Measurements from ENCODE around the gene HPCAL1. TPM values are rescaled to one million over a fixed set of nuclear protein-coding genes. Genes with fewer than 3 reads are reported as not detected.
"Not testable (repeated sequence)": the region's sequence is repeated elsewhere in the genome, so short reads cannot be mapped to it uniquely, and the experiment has no call there.

The HPCAL1 gene
- total RNA-seq, 2 donors from 2014 or later, result 64.5 to 85.7 TPM

DNA sequence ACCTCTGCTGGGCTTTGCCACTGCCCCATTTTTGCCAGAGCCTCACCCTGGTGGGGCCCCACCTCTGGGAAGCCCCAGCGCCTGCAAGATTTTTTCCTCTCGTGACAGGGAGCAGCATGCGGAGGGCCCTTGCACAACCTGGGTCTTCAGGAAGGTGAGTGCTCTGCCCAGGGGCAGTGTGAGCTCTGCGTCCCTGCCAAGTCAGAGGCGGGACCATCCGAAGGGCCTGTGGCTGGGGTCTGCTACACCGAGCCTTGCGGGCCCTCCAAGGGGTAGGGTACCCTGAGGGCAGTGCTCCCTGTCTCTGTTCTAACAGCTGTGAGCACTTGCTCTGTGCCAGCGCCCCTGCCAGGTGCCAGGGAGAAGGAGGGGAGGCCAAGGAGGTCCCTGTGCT, 151.2 kb downstream of the HPCAL1 start:
- Histone ChIP-seq H3K36me3 (no peaks in the 10 kb centered on the region), H3K4me1 (peaks cover 12% of the 10 kb centered on the region), H3K9me3 (no peaks in the 10 kb centered on the region), H3K4me3 (no peak overlapping the region), H3K27me3 (no peaks in the 10 kb centered on the region), H3K9ac (ENCODE audit: low read depth in 2 of 2, low read length in 2 of 2) (no peak overlapping the region), H3K27ac (no peak overlapping the region)
- no peak for DNase-seq
- intact Hi-C loops (cut with DNase I), result no loop called here
- TF ChIP-seq, protein P1, sequence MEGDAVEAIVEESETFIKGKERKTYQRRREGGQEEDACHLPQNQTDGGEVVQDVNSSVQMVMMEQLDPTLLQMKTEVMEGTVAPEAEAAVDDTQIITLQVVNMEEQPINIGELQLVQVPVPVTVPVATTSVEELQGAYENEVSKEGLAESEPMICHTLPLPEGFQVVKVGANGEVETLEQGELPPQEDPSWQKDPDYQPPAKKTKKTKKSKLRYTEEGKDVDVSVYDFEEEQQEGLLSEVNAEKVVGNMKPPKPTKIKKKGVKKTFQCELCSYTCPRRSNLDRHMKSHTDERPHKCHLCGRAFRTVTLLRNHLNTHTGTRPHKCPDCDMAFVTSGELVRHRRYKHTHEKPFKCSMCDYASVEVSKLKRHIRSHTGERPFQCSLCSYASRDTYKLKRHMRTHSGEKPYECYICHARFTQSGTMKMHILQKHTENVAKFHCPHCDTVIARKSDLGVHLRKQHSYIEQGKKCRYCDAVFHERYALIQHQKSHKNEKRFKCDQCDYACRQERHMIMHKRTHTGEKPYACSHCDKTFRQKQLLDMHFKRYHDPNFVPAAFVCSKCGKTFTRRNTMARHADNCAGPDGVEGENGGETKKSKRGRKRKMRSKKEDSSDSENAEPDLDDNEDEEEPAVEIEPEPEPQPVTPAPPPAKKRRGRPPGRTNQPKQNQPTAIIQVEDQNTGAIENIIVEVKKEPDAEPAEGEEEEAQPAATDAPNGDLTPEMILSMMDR (IDR thresholded peaks at IDR 0.05), result no peak

DNA sequence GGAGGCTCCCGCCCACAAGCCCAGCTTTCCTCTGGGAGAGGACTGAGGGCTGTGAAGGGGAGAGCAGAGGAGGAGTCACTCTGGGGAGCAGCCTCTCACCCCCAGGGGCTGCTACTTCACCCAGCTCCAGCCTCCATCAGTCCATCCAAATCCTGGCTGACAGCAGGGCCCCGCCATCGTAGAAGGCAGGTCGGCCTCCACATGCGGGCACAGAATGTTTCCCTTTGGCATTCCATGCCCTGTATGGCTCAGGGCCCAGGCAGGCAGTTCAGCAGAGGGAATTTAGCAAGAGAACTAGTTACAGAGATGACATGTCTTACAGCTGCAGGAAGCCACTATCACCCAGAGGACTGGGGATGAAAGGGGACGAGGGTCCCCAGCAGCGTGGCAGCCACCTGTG, 151.8 kb downstream of the HPCAL1 start:
- Histone ChIP-seq H3K9me3 (no peaks in the 10 kb centered on the region), H3K27ac (no peak overlapping the region), H3K4me1 (peaks cover 12% of the 10 kb centered on the region), H3K27me3 (no peaks in the 10 kb centered on the region), H3K9ac (ENCODE audit: low read depth in 2 of 2, low read length in 2 of 2) (no peak overlapping the region), H3K4me3 (no peak overlapping the region), H3K36me3 (no peaks in the 10 kb centered on the region)
- no peak for DNase-seq
- TF ChIP-seq, protein P1 (IDR thresholded peaks at IDR 0.05), result no peak
- intact Hi-C loops (cut with DNase I), result no loop called here

DNA sequence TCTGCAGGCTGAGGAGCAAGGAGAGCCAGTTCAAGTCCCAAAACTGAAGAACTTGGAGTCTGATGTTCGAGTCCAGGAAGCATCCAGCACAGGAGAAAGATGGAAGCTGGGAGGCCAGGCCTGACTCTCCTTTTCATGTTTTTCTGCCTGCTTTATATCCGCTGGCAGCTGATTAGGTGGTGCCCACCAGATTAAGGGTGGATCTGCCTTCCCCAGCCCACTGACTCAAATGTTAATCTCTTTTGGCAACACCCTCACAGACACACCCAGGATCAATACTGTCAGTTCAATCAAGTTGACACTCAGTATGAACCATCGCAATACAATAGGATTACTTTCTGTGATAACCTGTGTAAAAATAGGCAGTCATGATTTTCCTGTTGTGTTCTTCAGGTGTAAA, 154.5 kb downstream of the HPCAL1 start:
- H3K27ac ChIP-seq; H3K9ac ChIP-seq (ENCODE audit: low read depth in 2 of 2, low read length in 2 of 2); H3K4me3 ChIP-seq; H3K4me1 ChIP-seq; H3K9me3 ChIP-seq; H3K27me3 ChIP-seq; intact Hi-C loops (cut with DNase I); H3K36me3 ChIP-seq; DNase-seq: not testable (repeated sequence)

DNA sequence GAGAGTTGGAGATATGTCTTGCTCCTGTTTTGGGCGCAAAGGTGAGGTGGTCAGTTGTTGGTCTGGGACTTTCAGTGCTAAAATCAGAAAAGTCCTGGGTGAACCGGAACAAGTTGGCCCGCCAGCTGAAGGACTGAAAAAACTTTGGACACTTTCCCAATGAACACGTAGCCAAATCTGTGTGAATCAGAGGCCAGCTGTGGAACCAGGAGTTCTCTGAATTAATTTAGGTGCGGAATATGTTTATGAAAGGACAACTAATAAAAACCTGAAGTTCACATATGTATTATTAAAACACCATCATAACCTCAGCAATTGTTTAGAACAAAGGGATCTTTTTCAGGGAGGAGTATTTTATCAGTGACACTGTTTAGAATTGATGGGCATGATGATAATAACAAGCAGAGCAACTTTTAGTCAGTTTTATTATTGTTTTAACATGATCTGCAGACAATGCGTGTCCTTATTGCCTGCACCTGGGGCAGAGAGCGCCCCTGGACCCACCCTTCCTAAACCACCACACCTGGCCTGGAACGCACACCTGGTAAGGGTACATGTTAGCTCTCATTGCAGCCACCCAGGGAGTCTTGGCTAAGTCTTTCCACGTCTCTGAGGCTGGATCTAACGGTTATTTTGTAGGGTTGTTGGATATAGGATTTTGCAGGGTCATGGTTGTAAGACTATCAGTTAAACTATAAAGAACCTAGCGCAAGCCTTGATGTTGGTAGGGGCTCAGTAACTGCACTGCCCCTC, 155.3 kb downstream of the HPCAL1 start:
- TF ChIP-seq, protein P1 (IDR thresholded peaks at IDR 0.05), result no peak
- intact Hi-C loops (cut with DNase I), result no loop called here
- H3K4me3 ChIP-seq, result no peak overlapping the region
- H3K9ac ChIP-seq (ENCODE audit: low read depth in 2 of 2, low read length in 2 of 2), result no peak overlapping the region
- no peaks in the 10 kb centered on the region for H3K9me3 ChIP-seq
- no peak overlapping the region for H3K27ac ChIP-seq
- H3K36me3 ChIP-seq, result no peaks in the 10 kb centered on the region
- no peaks in the 10 kb centered on the region for H3K27me3 ChIP-seq
- H3K4me1 ChIP-seq, result peaks cover under 1% of the 10 kb centered on the region
- no peak for DNase-seq

DNA sequence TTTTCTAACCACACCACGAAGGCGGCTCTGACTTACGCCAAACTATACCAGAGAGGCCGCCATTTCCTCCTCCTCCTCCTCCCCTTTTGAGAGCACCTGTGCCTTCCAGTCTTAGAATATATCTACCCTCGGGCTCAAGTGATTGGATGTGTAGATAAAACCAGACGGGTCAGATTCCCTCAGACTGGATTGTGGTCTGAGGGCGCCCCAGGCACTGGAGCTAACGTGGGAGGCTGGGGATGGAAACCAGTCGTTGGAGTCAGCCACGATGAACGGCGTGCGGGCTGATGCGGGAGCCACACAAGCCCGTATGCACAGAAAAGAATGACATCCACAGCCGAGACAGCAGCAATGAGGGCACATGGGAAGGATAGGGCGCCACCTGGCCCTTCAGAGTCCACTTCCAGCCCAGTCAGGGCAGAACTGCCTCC, 157.7 kb downstream of the HPCAL1 start:
- Histone ChIP-seq H3K9ac (ENCODE audit: low read depth in 2 of 2, low read length in 2 of 2) (no peak overlapping the region), H3K4me3 (no peak overlapping the region), H3K27me3 (no peaks in the 10 kb centered on the region), H3K27ac (no peak overlapping the region), H3K36me3 (no peaks in the 10 kb centered on the region), H3K9me3 (no peaks in the 10 kb centered on the region), H3K4me1 (no peaks in the 10 kb centered on the region)
- intact Hi-C loops (cut with DNase I), result no loop called here
- TF ChIP-seq, protein P1 (IDR thresholded peaks at IDR 0.05), result no peak
- no peak for DNase-seq
